HG03565 (cell line): ENCODE results near the gene TUBA3C.
"Not testable (repeated sequence)": the region's sequence is repeated elsewhere in the genome, so short reads cannot be mapped to it uniquely, and the experiment has no call there.

Source experiments
- ATAC-seq: cut with Tn5 transposase; IDR thresholded peaks from one replicate; pipeline ENCODE4 v1.9.1; 2021; ENCODE audit warnings: mild to moderate bottlenecking, moderate library complexity; ENCODE audit not compliant: unreplicated experiment

Gene TUBA3C

DNA sequence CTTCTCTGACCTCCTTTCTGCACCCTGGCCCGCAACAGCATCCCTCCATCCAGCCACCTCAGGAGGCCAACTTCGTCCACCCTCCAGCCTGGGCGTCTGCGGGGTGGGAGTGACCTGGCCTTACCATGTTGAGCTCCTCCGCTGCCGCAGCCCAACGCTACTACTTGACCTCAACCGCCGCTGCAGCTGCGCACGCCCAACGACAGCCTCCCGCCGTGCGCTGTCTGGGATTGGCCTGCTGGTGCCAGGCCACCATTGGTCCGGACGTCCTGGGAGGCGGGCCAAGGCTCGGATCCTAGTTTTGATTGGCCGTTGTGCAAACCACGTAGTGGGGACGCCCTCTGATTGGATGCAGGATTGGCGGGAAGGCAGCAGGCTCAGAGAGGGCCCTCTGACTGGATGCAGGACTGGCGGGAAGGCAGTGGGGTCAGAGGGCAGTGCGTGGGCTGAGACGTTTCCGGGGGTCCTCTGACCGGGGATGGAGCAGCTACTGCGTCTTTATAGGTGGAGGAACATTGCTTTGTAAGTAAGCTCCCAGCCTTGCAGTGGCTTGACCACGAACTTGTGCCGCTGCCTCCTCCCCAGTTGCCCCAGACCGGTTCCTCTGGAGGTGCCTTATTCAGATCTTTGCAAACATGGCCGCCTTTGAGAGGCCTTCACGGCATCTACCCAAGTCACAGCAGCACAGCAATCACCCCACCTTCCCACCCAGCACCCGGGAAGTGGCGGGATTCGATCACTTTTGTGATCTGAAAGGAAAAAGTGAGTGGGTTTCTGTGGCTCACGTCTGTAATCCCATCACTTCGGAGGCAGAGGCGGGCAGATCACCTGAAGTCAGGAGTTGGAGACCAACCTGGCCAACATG lies at the start of gene TUBA3C:
Gene TUBA3C (minus strand): TSS at position 204 of the 865 bp plus-strand sequence. CDS start 77 bp downstream, at position 127.
- no peak for ATAC-seq

DNA sequence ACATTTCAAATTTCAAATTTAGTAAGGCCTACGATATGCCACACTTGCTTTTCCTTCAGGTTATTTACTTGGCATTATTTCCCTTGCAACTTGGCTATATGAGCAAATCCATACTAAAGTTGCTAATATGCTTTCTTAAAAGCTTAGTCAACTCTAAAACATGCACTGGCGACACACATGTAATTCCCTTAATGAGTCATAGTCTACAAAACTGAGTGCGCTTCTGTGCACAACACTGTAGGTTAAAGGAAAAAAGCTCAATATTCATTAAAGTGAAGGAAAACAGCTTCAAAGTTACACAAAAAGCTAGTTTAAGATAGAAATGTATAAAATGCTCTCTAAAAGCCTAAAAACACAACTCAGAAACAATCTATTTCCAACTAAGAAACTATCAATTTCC lies 25.8 kb upstream of the TUBA3C start:
- ATAC-seq, result not testable (repeated sequence)

DNA sequence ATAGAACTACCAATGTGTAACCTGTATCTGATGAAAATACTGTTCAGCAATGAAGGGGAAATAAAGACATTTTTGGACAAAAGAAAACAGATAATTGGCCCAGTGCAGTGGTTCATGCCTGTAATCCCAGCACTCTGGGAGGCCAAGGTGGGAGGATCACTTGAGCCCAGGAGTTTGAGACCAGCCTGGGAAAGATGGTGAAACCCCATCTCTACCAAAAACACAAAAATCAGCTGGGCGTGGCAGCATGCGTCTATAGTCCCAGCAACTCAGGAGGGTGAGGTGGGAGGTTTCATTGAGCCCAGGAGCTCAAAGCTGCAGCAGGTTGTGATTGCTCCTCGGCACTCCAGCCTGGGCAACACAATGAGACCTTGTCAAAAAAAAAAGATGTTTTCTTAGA lies 11.0 kb upstream of the TUBA3C start:
- ATAC-seq, result not testable (repeated sequence)

DNA sequence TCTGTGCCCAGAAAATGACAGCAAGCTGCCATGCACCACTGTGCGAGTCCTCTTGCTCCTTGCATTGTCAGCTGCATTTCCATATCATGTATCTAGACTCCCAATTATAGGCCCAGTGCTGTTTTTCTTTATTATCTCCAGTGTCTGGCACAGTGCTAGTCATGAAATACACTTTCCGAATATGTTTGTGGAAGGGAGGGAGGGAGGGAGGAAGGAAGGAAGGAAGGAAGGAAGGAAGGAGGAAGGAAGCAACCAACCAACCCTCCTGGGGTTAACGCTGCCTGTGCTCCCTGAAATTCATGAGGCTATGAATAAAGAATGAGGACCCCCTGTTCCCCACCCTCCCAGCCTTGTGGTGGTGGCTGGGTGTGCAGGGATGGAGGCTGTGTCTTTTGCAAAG lies 8.3 kb upstream of the TUBA3C start:
- ATAC-seq, result not testable (repeated sequence)

DNA sequence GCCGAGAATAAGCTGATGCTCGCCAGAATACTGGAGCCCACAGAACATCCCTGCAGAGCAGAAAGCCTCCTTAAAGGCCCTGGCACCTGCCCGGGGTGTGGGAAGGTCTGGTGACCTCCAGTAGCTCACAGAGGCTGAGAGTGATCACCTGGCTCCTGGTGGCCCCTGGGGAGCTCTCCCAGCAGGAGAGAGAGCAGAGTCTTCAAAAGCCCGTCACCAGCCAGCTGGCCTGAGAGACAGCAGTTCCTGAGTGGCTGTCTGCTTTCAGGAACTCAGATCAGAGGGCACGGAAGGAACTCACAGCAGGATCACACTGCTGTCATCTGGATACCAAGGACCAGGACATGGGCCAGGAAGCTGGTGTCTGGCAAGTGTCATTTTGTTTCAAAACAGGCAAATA lies 7.7 kb upstream of the TUBA3C start:
- ATAC-seq, result not testable (repeated sequence)

DNA sequence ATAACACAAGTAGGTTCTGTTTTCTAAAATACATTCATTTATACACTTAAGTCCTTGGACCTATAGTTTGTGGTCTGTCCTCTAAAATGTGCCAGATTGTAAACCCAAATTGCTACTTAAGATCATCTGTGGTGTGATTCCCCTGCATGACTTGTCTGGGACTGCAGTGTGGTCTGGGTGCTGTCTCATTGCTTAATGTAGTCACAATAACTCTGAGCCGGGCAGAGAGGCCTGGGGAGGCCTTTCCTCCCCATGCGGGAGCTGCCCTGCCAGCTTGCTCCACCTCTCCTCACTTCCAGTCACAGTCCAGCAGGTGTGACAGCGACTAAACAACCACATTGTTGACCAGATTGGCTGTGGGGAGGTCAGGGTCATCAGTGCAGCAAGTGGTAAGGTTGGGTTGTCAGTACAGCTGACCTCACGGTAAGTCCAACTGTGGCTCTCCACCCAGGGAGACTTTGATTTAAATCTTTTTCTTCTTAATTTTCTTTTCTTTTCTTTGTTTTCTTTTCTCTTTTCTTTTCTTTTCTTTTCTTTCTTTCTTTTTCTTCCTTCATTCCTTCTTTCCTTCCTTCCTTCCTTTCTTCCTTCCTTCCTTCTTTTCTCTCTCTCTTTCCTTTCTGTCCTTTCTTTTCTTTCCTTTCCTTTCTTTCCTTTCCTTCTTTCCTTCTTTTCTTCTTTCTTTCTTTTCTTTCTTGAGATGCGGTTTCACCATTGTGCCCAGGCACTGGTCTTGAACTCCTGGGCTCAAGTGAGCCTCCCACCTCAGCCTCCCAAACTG lies 4.4 kb upstream of the TUBA3C start:
- peak; percentile 82 for ATAC-seq

DNA sequence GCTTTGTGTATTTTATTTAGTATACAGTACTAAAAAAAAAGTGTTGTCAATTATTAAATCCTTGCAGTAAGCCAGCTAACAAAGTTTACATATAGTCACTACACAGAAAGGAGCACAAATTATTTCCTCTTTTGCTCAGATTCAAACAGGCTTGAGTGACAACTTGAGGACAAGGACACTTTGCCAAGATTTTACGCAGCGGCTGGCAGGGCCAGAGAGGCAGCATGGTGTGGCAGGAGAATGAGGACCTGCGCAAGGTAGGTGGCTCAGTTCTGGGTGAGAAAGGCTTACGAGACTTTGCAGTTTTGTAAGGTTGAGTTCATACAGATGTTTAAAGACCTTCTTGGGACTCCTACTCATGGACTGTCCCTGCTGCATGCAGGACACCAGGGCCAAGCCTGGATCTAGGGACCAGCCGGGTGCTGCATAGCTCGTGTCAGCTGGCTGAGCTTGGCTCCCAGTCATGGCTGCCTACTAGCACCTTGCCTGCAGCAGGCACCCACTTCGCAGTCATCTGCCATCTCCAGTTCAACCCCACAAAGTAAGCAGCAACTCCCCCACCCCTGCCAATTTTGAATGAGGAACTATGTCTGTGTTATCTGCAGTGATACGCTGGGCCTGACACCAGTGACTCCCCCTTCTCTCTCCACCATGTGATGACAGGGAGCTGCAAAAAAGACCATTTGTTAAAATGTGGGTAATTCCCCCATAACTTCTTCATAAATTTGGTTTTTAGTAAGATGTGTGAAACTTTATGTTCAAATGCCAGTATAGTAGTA lies 3.7 kb upstream of the TUBA3C start:
- peak; percentile 35 for ATAC-seq

DNA sequence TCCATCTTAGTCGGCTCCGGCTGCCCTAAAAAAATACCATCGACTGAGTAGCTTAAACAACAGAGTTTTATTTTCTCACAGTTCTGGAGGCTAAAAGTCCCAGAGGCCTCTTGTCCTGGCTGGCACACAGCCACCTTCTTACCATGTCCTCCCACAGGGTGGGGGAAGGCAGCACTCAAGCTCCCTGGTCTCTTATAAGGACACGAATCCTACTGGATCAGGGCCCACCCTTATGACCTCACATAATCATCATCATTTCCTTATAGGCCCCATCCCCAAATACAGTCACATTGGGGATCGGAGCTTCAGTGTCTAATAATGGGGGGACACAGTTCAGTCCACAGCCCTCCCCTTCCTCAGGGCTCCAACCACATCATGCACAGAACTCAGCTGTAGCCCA lies 2.6 kb upstream of the TUBA3C start:
- no peak for ATAC-seq

DNA sequence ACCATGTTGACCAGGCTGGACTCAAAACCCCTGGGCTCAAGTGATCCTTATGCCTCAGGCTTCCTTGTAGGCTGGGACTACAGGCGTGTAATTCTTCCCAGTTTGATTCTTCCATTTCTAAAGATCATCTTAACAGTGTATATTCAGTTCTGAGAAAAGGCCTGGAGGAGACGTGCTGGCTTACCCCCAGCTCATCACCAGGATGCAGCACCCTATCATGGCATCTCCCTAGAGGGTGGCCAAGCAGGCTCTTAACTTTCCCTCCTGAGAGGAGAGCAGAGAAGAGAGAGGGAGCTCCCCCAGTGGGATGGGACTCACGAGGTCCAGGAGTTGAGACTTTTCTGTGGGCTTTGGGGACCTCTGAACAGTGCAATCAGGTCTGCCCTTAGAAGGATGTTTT lies 2.1 kb upstream of the TUBA3C start:
- no peak for ATAC-seq

DNA sequence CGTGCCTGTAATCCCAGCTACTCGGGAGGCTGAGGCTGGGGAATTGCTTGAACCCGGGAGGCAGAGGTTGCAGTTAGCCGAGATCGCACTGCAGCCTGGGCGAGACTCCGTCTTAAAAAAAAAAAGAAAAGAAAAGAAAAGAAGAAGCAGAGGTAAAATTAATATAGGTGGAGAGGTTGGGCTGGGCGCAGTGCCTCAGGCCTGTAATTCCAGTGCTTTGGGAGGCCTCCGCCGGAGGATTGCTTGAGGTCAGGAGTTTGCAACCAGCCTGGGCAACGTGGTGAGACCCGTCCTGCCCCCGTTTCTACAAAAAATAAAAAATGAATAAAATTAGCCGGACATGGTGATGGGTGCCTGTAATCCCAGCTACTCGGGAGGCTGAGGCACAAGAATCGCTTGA lies 912 bp upstream of the TUBA3C start:
- no peak for ATAC-seq

DNA sequence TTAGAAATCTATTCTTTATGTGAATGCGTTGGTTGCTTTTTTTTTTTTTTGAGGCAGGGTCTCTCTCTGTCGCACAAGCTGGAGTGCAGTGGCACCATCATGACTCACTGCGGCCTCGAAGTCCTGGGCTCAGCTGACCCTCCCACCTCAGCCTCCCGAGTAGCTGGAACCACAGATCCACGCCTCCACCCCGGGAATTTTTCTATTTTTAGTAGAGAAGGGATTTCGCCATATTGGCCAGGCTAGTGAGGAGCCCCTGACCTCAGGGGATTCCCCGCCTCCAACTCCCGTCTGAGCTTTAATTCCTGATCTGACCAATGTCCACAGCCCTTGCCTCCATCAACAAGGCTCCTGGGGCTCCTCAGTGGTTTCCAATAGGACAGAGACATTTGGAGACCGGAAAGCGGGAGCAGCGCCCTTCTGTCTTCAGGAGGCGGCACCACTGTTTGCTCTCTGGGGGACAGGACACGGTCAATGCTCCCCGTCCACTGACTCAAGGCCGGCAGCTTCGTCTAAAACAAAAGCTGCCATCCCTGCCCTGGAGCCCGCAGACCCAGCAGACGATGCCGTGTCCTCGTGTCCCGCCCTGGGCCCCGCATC lies 503 bp downstream of the TUBA3C start:
- no peak for ATAC-seq

DNA sequence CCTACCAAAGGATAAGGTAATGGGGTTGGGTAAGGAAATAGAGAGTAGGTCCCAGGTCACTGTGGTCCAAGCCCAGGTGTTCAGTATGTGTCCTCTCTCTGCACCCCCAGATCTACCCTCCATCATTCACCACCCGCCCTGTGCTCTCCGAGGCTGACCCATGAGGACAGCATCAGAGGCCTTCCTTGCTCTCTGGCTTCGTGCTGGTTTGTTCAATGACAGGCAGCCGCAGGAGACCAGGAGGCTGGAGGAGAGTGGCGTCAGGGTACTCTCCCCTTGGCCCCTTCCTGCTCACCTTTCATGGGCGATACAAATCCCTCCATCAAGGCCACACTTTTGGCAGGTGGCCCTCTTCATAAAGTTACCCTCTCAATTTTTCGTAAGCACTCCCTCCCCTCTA lies 1.7 kb downstream of the TUBA3C start:
- ATAC-seq, result no peak

DNA sequence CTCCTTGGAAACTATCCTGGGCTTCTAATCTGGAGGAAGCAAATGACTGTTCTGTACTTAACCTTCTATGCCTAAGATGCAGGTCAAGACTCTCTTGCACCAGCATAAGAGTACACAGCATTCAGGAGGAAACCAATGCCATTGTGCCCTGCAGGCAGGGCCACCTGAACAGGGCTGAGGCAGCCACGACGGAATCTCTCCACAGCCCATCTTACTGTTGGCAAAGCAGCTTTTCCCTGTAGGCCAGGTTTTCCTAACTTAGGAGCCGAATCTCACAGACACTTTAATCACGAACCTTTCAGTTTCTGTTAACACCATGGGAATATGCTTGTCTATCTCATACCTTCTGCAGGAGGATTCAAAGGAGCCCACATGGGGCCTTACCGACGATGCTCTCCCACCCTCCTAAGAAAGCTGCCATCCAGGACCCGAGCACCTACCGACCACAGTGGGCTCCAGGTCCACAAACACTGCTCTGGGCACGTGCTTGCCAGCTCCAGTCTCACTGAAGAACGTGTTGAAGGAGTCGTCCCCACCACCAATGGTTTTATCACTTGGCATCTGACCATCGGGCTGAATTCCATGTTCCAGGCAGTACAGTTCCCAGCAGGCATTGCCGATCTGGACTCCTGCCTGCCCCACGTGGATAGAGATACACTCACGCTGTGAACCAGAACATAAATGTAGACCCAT lies 2.6 kb downstream of the TUBA3C start:
- no peak for ATAC-seq

DNA sequence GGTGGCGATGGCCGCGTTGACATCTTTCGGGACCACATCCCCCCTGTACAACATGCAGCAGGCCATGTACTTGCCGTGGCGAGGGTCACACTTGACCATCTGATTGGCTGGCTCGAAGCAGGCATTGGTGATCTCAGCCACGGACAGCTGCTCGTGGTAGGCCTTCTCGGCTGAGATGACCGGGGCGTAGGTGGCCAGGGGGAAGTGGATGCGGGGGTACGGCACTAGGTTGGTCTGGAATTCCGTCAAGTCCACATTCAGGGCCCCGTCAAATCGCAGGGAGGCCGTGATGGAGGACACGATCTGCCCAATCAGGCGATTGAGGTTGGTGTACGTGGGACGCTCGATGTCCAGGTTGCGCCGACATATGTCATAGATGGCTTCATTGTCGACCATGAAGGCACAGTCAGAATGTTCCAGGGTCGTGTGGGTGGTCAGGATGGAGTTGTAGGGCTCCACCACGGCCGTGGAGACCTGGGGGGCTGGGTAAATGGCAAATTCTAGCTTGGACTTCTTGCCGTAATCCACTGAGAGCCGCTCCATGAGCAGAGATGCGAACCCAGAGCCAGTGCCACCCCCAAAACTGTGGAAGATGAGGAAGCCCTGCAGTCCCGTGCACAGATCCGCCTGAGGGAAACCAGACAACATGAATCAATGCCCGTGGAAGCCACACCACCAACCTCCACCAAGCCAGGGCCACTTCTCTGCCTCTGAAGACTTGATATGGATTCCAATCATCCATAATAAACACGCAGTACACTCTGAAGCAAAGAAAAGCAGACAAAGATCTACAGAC lies 4.4 kb downstream of the TUBA3C start:
- ATAC-seq, result not testable (repeated sequence)

DNA sequence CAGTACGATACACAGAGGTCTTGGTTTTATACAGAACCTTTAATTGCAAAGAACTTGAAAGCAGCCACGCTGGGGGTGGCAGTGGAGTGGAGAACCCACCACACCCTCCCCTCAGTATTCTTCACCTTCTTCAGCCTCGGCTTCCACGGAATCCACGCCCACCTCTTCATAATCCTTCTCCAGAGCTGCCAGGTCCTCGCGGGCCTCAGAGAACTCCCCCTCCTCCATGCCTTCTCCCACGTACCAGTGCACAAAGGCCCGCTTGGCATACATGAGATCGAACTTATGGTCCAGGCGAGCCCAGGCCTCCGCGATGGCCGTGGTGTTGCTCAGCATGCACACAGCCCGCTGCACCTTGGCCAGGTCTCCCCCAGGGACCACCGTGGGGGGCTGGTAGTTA lies 7.9 kb downstream of the TUBA3C start:
- ATAC-seq, result no peak

DNA sequence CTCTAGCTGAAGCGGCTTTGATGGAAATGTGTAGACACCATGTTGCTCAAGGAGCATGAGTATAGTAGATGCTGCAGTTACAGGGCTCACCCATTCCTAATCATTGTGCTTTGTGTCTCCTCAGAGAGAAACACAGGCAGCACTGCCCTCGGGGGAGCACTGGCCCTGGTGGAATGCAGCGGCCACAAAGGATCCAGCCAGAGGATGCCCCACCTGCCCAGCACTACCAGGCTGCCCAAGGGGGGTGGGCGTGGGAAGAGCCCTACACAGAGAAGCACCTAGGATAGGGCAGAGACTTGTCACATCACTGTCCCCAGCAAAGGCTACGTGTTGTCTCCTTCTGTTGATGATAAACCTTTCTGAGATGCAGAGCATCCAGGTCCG lies 9.0 kb downstream of the TUBA3C start:
- no peak for ATAC-seq

DNA sequence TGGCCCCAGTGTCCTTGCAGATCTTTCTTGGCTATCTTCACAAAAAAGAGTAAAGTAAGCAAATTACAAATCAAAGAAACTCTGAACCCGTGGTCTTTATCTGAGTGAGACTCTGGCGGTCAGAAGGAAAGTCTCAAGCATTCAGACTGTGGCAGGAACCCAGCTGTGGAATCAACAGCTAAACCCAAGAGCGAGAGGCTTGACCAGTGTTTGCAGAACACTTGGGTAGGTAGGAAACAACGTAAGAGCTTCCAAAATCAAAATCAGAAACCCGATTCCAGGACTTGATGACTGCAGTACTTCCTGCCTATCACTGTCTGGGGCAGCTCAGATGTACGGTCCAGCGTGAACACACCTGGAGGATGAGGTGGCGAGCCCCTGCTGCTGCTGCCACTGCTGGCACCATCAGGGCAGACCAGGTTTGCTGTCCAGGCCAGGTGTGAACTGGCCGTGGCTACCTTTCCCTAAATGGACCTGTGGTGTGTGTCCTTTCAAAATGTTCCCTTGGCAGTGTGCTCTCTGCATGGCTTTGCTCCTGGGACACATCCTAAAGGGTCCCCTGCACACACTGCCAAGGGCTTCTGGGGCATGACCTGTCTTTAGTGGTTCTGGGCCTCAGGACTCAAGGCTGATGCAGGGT lies 9.5 kb downstream of the TUBA3C start:
- no peak for ATAC-seq

DNA sequence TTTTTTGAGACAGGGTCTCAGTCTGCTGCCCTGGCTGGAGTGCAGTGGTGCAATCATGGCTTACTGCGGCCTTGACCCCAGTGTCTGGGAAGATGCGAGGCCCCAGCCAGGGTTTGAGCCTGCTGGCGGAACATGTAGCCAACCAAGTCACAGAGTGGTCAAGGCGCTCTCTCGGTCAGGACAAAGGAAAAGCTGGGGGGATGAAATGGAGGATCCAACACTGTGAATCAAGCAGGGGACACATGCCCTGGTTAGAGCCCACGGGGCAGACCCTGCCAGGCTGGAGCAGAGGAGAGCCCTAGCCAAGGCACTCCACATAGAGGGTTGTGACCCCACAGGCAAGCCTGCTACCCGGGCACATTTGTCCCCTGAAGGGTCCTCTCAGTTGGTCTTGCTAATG lies 10.1 kb downstream of the TUBA3C start:
- no peak for ATAC-seq

DNA sequence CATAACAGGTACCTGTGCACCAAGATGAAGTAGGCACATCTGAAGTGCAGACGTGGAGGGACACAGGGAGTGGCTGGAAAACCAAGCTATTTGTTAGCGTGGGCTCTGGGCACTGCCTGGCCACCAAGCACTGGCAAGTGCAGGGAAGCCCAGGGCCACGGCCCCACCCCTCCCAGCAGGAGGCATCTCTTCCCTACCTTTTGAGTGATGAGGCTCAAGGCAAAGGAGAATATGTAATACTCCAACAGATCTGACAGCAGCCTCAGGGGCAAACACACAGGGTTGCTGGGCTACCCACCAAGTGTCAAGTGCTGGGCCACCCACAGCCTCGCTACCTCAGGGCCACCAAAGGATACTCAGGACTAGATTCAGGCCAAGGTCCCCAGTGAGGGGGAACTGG lies 11.6 kb downstream of the TUBA3C start:
- ATAC-seq, result no peak
